Measurements from ENCODE around the gene CATSPERB. TPM values are rescaled to one million over a fixed set of nuclear protein-coding genes. Genes with fewer than 3 reads are reported as not detected.

The CATSPERB gene
- under 0.01 and 0.06 TPM in 2 replicates for total RNA-seq

GRCh38 chr14:91731986-91732385 lies at the start of gene CATSPERB:
Gene CATSPERB, minus strand, starts transcription at chr14:91732086. Its CDS starts 2,607 bp downstream, at chr14:91729479.

Other genes with a start within 250 kb of the CATSPERB start
- 47.2 and 50.9 TPM in 2 replicates for gene PPP4R3A, start 221.8 kb downstream of the CATSPERB start, total RNA-seq
- gene TC2N, start 135.4 kb upstream of the CATSPERB start, total RNA-seq: 0.40 and 0.93 TPM in 2 replicates
- 12.2 and 31.1 TPM in 2 replicates for gene FBLN5, start 215.6 kb upstream of the CATSPERB start, total RNA-seq